Neural crest cell (in vitro differentiated cells): ENCODE measurements around the gene PI4KA. TPM values are rescaled to one million over a fixed set of nuclear protein-coding genes. Genes with fewer than 3 reads are reported as not detected.

ENCODE experiments used
- DNase-seq: peaks from one replicate; pipeline ENCODE4 v3.0.0; 2021; ENCODE audit warnings: low read depth, mixed read lengths, low spot score
- H3K27ac Mint-ChIP-seq: one replicate; pipeline ENCODE4 v1.8.0; 2021; ENCODE audit warnings: mild to moderate bottlenecking, mixed read lengths; ENCODE audit not compliant: unreplicated experiment
- H3K27me3 Mint-ChIP-seq: 2 replicates; pipeline ENCODE4 v1.8.0; 2021; ENCODE audit warnings: low read depth, mild to moderate bottlenecking, mixed read lengths
- H3K36me3 Mint-ChIP-seq: 2 replicates; pipeline ENCODE4 v1.8.0; 2021; ENCODE audit warnings: low read depth, mild to moderate bottlenecking, mixed read lengths
- H3K4me1 Mint-ChIP-seq: 2 replicates; pipeline ENCODE4 v1.8.0; 2021; ENCODE audit warnings: mixed read lengths
- H3K4me3 Mint-ChIP-seq: one replicate; pipeline ENCODE4 v1.8.0; 2021; ENCODE audit warnings: mild to moderate bottlenecking, mixed read lengths
- H3K9me3 Mint-ChIP-seq: 2 replicates; pipeline ENCODE4 v1.8.0; 2021; ENCODE audit warnings: mixed read lengths
- long read RNA-seq: library from polyadenylated mRNA; unstranded; transcript quantifications from one replicate; pipeline ENCODE4 v2.0.0, GENCODE V29; 2020
- total RNA-seq: library from RNA; stranded (reverse); gene quantifications from 2 replicates; pipeline ENCODE4 v1.2.1, GENCODE V29; 2021
- TF ChIP-seq, protein P1 (sequence below): fragments of 200-600 bp; sonication (generic); conservative IDR thresholded peaks from 2 replicates; pipeline ENCODE4 v1.5.0; 2021; ENCODE audit warnings: antibody characterized with exemption, mild to moderate bottlenecking

The PI4KA gene
- 82.0 and 85.8 TPM in 2 replicates for total RNA-seq
- long read RNA-seq, partial matches to known transcripts, result 16 of 20 reads
- long read RNA-seq, other reads (novel, unspliced or antisense), result 2 of 20 reads

DNA sequence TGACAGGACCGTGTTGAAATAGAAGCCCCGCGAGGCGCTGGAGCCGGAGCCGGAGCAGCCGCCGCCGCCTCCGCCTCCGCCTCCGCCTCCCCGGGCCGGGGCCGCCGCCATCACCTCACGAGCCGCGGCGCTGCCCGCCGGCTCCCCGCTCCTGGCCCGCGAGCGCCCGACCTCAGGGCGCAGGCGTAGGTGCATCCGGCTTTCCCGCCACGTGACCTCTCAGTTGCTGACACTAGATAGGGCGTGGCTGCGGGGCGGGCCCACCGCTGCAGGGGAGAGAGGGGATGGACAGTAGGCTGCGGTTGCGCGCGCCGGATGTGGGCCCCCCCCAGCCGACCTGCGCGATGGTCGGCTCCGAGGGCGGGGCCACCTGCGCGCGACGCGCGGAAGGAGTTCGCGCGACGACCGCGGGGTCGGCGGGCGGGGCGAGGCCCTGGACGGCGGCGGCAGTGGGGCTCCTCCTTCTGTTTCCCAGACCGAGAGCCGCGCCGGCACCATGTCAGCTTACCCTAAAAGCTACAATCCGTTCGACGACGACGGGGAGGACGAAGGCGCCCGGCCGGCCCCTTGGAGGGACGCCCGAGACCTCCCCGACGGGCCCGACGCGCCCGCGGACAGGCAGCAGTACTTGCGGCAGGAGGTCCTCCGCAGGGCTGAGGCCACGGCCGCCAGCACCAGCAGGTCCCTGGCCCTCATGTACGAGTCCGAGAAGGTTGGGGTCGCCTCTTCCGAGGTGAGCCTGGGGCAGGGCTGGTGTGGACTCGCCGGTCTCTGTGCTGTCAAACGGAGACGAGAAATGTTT lies at the start of gene PI4KA, which contains the start of gene SNAP29:
Gene PI4KA (minus strand): TSS at position 197 of the 802 bp plus-strand sequence. CDS start 86 bp downstream, at position 111.
Gene SNAP29 (plus strand): TSS at position 393 of the 802 bp plus-strand sequence. CDS start 104 bp downstream, at position 497.
- Mint-ChIP-seq H3K4me1 (peaks cover 34% of the 10 kb centered on the region), H3K27ac (peak within 1 kb of the TSS; percentile 20), H3K4me3 (peak within 1 kb of the TSS; percentile 93), H3K27me3 (no peaks in the 10 kb centered on the region), H3K36me3 (peaks cover 2% of the 10 kb centered on the region), H3K9me3 (no peaks in the 10 kb centered on the region)
- peak; percentile 91 for DNase-seq
- TF ChIP-seq, protein P1, sequence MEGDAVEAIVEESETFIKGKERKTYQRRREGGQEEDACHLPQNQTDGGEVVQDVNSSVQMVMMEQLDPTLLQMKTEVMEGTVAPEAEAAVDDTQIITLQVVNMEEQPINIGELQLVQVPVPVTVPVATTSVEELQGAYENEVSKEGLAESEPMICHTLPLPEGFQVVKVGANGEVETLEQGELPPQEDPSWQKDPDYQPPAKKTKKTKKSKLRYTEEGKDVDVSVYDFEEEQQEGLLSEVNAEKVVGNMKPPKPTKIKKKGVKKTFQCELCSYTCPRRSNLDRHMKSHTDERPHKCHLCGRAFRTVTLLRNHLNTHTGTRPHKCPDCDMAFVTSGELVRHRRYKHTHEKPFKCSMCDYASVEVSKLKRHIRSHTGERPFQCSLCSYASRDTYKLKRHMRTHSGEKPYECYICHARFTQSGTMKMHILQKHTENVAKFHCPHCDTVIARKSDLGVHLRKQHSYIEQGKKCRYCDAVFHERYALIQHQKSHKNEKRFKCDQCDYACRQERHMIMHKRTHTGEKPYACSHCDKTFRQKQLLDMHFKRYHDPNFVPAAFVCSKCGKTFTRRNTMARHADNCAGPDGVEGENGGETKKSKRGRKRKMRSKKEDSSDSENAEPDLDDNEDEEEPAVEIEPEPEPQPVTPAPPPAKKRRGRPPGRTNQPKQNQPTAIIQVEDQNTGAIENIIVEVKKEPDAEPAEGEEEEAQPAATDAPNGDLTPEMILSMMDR, result peak; percentile 36

DNA sequence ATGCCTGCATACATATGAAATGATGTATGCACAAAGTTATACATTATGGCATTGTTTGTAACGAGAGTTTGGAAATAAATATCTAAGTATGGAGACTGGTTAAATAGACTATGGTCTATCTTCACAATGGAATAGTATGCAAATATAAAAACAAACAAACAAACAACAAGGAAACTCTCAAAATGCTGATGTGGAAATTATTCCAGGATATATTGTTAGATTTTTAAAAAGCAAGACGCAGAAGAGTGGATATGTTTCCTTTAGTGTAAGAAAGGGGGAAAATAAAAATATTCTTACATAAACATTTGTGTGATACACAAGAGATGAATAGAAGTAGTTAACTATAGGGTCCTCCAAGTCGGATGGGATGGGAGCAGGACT lies 47.8 kb upstream of the PI4KA start:
- no peak overlapping the region for H3K27ac Mint-ChIP-seq
- TF ChIP-seq, protein P1, result no peak

DNA sequence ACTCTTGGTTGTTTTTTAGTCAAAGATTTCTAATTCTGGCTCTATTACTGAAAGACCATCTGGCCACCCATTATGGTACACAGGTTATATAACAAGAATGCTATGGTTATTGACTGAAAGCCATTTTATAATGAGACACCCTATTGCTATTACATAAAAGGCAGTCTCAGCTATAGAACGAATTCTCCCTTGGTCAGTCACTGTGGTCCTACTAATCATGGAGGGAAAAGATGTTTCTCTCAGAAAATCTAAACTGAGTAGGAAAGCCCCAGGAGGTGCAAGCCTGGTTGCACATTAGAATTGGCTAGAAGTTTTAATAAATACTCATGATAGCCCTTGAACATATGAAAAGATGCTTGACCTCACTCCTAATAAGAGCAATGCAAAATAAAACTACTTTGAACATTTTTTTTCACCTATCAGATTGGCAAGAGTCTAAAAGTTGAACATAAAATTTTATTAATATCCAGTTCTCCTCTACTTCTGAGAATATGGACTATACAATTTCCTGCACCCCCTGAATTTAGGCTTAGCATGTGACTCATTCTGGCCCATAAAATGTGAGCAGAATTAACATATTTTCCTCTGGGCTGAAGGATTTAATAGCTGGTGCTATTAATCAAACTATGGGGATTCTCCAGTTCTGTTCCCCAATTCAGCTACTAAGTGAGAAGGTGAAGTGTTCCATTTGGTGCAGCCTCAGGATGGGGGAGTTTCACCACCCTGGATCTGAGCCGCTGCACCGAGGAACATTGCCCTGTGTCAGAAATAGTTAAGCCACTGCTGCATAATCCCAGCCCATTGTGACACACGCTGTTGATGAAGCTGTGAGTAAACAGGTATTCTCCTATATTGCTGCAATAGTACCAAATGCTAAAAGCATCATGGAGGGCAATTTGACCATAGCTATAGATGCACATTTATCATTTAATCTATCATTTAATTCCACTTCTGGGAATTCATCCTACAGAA lies 47.1 kb upstream of the PI4KA start:
- peaks cover 3% of the 10 kb centered on the region for H3K27me3 Mint-ChIP-seq
- DNase-seq, result no peak
- H3K27ac Mint-ChIP-seq, result no peak overlapping the region
- TF ChIP-seq, protein P1, result no peak
- H3K4me1 Mint-ChIP-seq, result no peaks in the 10 kb centered on the region
- H3K9me3 Mint-ChIP-seq, result no peaks in the 10 kb centered on the region
- no peak overlapping the region for H3K4me3 Mint-ChIP-seq
- H3K36me3 Mint-ChIP-seq, result no peaks in the 10 kb centered on the region

More for the DNA sequence above, 47.8 kb upstream of the PI4KA start:
- Mint-ChIP-seq H3K27me3 (peaks cover 3% of the 10 kb centered on the region), H3K36me3 (no peaks in the 10 kb centered on the region), H3K4me3 (no peak overlapping the region), H3K4me1 (no peaks in the 10 kb centered on the region), H3K9me3 (no peaks in the 10 kb centered on the region)
- no peak for DNase-seq

DNA sequence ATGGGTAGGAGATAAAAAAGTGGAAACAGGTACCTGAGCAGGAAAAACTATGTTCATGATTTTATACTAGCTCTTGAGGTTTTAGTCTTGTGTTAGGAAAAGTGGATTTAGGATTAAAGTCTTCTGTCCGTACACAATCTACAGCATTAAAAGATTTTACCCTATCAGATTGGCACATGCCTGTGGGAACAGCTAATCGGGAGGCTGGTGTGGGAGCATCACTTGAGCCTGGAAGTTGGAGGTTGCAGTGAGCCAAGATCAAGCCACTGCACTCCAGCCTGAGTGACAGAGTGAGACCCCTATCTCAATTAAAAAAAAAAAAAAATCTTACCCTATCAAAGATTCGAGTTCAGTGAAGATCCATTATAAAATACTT lies 46.4 kb upstream of the PI4KA start:
- Mint-ChIP-seq H3K27me3 (peaks cover 3% of the 10 kb centered on the region), H3K4me1 (no peaks in the 10 kb centered on the region), H3K9me3 (no peaks in the 10 kb centered on the region), H3K4me3 (no peak overlapping the region), H3K36me3 (no peaks in the 10 kb centered on the region), H3K27ac (no peak overlapping the region)
- TF ChIP-seq, protein P1, result no peak
- no peak for DNase-seq
